NAMALWA (cell line): ENCODE results near the gene IL5.
A peak's percentile ranks its signal among the peaks of the same experiment; 100 is the strongest.

Experiments used
- DNase-seq: peaks from one replicate; pipeline ENCODE4 v3.0.0-alpha.2; 2015; ENCODE audit warnings: low spot score

Gene IL5

DNA sequence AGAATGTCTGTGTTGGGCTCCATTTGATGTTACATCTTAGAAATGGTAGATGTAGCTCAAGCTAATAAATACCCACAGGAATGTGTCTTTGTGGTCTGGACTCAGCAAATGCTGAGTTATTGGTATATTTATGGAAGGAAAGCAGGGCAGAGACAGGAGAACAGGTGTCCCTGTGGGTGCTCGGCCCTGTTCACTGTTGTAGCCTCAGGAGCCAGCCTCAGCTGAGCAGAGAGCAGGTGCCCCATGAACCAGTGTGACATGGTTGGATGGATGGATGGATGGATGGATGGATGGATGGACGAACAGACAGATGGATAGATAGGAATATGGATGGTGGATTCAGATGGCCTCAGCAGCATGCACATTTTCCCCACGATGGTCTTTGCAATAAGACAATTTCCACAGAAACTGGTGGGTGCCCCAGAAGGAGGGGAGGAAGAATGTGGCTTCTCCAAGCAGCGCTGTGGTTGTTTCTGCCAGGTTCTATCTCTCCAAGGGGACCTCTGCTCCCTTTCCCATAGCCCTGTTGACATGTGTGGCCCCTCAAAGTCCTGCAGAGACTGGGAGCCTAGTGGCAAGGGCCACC is 44.5 kb downstream of the IL5 start:
- peak; percentile 34 for DNase-seq

DNA sequence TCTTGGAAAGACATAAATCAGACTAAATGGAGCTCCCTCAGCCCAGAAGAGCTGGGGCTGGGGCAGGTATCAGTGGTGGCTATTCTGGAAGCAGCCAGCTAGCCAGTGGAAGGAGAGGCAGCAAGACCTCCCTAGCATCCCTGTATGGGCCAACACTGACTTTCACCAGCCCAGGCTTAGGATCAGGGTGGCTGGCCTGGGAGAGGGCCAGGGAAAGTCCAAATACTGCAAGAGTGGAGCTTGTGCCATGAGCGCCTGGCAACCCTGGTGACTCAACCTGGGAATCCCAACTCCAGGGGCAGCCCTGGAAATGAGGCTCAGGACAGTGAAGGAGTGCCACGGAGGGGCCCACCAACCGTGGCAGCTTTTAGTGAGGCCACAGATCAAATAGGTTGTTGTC is 45.2 kb downstream of the IL5 start:
- DNase-seq: peak; percentile 7

GRCh38 chr5:132497488-132497997 is 45.8 kb downstream of the IL5 start:
- no peak for DNase-seq

DNA sequence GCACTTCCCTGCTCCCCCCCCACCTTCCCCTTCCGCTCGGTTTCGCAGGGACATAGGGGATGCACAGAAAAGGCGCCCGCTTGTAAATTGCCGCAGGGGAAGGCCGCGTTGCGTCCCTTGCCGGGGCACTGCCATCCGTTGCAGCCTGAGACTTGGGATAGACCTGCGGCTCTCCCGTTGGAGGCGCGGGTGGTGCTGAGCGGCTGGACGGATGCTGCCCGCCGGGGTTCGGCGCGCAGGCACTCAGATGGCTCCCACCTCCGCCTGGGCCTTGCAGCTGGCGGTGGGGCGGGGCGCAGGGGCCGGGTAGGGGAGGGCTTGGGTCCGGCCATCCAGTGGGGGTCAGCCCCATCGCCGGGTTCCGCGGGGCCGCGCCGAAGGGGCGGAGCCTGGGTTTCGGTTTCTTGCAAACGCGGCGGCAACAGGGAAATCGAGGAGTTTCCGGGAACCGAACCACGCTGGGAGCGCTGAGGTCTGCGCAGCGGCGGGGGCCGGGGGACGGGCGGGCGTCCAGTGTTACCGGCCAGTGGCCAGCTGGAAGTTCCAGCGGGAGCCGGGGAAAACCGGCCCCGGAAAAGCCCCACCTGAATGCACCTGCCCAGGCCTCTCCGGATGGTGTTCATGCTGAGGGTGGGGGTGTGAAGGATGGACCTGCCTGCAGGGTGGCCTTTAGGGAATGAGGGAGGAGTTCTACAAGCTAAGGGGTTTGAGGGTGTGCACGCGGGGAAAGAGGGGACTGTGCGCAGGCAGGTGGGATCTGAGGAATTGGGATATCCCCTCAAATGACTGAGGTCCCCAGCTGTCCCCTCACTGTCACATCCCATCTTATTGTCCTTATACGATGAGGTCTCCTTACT is 46.5 kb downstream of the IL5 start:
- peak; percentile 70 for DNase-seq

- peak; percentile 85 for DNase-seq
Observed at GRCh38 chr5:132496191-132496630, 47.1 kb downstream of the IL5 start.

DNA sequence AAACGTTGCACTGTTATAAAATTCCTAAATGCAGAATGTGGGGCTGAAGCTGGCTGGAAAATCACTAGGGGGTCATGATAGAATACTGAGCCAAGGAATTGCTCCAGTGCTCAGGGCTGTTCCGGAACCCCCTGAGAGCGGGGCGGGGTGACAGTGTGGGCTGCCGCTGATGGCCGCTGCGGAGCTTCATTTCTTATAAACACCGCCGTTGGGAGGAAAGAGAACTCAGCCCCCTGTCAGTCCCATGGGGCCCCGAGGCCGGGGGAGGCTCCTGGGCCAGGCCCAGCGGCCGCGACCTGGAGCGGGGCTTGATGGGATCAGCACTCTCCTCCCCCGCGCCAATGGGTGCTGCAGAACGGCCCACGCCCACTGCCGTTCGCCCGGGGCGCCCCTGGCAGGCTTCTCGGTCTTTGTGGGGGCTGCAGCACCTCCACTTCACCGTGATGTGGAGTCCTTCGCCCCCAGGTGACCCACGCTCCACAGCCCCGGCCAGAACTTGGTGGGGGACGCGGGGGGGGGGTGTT is 47.6 kb downstream of the IL5 start:
- peak; percentile 94 for DNase-seq

GRCh38 chr5:132493821-132494220 is 49.5 kb downstream of the IL5 start:
- DNase-seq: no peak

GRCh38 chr5:132493241-132493640 is 50.1 kb downstream of the IL5 start:
- no peak for DNase-seq

DNA sequence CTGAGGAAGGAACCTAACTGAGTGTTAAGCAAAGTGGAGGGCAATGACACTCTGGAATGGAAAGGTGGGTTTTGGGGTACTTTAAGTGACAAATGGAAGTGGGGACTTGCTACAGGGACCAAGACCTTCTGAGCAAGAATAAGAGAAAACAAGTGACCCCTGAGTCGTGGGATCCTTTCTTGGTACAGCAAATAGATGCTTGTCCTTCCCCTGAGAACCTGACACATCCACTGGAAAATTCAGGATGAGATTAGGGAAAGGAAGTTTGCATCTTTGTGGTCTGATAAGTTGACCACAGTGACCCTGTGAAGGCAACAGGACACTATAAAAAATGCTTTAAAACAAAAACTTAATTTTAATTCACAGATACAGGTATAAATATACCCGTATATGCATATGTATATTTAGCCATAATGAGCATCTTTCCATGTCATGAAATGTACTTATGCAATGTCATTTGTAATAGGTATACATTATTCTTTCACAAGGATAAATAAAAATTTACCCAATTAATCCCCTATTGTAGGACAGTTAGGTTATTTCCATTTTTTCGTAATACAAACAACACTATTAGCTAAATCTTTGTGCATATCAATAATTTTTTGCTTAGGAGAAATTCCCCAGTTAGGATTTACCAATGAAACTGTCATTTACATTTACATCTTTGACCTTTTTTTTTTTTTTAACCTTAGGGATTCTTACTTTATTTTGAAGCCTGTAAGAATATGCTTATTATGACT is 50.8 kb downstream of the IL5 start:
- peak; percentile 4 for DNase-seq
